Hepatic stellate cell (primary cell): Measurements from ENCODE around the gene THADA.
A peak's percentile ranks its signal among the peaks of the same experiment; 100 is the strongest.
"Not testable (repeated sequence)": the region's sequence is repeated elsewhere in the genome, so short reads cannot be mapped to it uniquely, and the experiment has no call there.

Source experiments
- DNase-seq: peaks from one replicate; pipeline ENCODE4 v3.0.0; 2011; ENCODE audit warnings: low spot score

The THADA gene

DNA sequence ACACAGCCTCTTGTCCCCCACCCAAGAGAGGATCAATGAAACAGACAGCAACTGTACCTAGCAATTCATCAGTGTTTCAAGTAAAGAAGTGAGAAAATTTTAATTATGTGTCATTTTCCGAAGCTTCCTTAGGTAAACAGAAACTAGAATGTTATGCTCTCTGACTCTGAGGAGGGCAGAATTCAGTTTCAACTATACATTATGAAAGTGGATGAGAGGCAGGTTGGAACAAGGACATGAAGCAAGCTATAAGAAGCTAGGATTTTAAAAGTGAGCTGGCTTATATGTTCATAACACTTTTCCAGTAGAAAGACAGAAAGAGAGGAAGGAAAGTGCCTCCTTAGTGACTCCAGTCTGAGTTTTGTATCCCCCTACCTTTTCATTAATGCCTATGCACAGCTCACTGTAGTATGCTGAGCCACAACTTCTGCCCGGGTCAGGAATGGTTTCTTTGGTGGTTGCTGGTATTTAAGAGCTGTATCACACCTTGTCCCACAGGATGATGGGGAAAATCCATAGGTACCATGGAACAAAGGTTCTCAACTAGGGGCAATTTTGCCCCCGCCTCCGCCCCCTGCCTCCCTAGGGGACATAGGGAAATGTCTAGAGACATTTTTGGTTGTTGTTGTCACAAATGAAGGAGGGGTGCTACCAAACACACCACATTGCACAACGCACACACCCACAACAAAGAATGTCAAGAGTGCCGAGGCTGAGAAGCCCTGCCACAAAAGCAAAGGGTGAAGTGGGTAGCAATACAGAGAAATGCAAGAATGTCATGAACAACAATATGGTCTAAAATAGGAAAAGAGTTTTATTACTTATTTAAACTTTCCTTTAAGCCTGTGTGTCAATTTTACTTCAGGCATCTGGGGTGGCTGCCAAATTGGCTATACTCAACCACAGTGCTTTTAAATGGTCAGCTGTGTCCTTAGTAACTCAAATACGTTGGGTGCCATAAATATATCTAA, 208.5 kb downstream of the THADA start:
- DNase-seq, result no peak

DNA sequence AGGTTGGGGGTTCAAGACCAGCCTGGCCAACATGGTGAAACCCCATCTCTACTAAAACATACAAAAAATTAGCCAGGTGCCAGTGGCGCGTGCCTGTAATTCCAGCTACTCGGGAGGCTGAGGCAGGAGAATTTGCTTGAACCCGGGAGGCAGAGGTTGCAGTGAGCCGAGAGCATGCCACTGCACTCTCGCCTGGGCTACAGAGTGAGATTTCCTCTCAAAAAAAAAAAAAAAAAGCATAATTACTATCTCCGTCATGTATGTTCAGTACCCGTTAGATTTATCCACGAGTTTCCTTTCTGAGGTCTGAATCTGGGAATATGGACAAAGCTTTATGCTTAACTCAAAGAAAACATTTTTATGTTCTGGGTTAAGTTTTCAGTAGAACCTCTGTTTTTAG, 209.2 kb downstream of the THADA start:
- not testable (repeated sequence) for DNase-seq

DNA sequence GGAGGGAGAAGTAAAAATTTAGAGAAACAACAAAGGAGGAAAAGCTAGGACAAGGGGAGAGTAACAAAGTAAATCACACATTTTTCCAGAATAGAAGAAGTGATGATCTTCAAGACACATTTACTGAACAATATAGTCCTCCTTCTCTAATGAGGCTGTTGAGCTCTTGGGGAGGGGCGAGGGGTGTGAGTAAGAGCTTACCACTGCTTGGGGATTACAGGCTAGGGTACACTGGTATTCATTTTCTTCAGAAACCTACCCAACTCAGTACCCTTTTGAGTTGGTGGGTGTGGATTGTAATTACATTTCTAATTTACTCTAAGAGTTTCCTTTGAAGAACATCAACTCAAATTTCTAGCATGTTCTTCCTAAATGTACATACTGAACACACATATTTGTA, 211.7 kb downstream of the THADA start:
- no peak for DNase-seq

DNA sequence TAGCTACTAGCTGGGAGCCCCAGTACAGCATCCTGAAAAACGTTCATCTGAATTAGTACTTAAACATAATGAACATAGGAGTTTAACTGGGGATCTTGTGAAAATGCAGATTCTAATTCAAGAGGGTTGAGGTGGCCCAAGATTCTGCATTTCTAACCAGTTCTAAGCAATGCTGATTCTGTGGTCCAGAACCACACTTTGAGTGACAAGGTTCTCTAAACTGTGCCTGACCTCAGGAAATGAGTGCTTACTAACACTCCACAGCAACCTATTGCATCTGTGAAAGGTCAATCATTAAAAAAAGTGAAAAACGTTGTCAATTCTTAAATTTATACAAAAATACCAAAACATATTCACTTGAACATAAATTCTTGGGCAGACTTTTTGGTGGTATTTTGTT, 212.3 kb downstream of the THADA start:
- DNase-seq, result no peak

DNA sequence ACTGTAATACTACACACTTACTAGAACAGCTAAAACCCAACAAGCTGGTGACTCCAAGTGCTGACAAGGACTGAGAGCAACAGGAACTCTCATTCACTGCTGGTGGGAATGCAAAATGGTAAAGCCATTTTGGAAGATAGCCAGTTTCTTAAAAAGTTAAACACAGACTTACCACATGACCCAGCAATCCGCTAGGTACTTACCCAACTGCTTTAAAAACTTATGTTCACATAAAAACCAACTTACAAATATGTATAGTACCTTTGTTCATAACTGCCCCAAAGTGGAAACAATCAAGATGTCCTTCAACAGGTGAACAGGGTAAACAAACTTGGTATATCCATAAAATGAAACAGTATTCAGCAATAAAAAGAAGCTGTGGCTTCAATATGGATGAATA, 216.3 kb downstream of the THADA start:
- DNase-seq, result no peak

DNA sequence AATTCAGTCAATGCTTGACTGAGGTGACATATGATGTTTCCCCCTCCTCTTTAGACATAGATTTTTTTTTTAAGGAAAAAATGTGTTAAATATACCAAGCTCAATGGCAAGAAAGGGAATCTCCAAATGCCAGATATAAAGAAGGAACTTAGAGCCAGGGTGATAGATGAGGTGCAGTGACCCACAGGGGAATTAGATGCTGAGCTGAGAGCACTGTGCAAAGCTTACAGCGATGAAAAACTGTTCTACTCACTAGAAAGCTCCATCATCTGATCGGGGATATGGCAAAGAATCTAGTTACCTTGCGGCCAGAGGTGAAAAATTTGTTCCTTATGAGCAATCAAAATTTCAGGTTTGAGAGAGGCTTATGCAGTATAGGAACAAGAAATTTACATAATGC, 218.5 kb downstream of the THADA start:
- no peak for DNase-seq

DNA sequence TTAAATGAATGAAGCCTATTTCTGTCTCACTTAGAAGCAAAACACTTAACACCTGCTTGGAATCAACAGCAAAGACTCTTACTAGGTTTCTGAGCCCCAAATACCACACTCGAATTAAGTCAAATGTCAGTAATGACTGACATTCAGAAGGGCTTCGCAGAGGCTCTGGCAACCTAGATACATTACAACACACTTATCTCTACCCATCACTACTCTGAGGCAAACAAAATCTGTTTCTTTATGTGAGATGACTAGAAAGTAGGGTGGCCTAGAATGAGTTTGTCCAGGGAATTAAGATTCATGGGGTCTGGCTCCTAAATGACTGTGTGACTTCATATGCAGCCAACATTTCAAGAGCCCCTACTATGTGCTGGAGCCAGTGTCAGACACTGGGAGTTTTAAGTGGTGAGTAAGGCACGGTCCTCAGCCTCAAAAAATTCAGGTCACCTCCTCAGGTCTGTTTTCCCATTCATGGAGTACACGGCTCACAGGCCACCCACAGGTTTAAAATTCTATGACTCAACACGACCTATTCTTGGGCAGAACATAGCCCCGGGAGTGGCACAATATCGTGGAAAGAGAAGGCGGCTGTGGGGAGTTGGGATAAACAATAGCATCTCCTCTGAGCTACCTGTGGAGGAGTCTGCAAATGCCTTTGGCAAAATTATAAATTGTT, 219.2 kb downstream of the THADA start:
- DNase-seq, result no peak

DNA sequence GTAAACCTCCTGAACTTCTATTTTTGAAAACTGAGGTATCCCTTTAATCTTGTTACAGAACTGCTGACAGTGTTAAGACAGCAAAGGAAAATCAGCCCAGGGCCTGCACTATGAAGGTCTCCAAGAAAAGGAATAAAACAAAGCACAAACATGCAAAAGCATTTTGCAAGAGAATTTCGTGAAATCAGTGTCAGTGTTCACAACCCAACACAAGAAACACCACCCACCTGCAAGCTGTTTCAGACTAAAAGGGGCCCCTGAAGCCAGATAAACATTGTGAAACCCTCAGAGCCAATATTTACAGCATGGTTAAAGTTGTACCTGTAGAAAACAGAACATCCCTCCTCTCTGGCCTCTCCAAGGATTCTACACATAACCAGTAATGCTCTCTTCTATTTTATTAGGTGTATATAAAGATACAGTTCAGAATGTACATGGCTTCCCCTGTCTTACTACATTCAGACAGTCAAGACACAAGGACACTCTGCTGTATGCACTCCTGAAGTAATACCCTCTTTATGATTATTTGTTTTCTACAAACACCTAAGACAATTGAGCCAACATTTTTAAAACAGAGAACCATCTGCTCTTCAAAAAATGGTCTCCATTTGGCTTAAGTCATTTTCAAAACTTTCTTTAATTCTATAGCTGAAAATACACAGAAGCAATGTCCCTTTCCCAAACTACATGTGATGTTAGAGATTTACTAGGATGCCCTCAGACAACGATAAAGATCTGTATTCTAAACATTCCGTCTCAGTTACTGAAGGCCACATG, 219.9 kb downstream of the THADA start:
- DNase-seq, result no peak

DNA sequence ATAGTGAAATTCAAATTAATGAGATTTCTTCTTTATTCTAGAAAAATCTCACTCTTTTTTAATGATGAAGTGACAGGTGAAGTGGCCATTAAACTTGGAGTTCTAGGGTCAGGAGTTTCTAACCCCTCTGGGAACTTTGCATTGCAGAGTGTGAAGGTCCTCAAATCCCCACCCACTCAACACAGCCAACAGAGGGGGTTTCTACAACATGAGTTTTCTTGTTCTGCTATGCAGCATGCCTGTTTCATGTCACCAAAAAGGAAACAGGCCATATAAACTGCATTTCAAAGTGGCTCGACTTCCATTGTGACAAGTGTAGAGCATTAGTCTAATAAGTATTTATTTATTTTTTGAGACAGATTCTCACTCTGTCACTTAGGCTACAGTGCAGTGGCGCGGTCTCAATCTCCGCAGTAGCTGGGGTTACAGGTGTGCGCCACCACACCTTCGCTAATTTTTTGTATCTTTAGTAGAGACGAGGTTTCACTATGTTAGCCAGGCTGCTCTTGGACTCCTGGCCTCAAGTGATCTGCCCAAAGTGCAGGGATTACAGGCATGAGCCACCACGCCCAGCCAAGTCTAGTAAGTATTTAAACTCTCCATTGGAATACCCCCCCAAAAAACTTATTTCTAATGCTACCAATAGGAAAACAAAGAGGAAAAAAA, 223.3 kb downstream of the THADA start:
- DNase-seq, result no peak

DNA sequence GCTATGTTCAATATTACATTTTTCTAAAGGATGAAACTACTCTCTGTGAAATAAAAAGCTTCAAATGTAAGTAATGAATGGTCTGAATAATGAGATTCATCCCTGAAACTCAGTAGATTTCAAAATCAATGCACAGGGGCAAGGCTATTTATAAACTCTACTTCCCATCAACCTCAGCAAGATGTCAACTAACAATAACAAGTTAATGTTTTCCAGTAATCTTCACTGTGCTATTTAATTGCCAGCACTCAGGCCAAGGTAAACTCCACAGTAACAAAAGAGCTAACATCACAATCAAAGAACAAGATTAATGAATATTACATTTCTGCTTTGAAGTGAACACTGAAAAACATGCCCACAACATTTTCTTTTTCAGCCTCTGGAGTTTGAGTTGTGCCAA, 225.1 kb downstream of the THADA start:
- no peak for DNase-seq

DNA sequence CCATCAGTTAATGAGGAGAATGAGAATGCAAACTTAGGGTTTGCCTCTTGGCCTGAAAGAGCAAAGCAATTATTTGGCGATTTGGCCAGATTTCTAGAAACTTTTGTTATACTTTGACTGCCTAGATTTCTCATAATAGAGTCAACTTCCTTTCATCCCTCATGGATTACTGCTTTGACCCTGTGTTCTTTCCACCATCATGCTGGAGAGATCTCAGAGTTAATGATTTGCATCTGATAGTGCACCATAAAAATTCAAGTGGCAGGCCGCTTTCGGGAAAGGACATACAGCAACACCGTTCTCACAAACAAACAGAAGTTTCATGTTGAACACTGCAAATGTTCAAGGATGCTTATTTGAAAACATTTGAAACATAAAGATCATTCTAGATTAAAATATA, 225.7 kb downstream of the THADA start:
- DNase-seq, result no peak

DNA sequence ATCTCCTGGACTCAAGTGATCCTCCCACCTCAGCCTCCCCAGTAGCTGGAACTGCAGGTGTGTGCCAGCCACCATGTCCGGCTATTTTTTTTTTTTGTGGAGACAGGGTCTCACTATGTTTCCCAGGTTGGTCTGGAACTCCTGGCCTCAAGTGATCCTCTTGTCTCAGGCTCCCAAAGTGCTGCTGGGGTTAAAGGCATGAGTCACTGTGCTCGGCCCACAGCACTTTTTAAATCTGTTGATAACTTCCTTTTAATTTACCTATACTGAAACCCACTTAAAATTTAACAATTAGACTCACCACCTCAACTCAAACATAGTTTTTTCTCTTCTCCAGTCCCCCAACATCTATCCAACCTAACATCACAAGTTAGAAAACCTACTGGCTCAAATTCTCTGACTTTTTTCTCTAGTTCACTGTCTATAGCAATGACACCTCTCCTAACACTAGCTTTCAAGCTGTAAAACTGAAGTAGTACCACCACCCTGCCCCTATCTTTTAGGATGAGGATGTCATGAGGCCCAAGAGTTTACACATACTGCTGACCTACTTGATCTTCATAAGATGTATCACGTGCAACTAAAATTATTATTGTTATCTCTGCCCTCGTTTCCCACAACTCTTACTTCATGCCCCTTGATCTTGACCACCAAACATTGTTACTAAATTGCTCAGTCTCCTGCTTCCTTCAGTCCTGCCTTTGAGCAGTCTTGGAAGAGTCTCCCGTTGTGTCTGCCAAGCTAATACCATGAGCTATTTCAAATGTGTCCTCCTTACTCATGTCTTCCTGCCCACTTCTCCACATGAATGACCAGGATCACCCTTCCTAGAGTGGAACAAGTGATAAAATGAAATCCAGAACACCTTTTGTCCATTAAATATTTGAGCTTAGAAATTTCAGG, 227.1 kb downstream of the THADA start:
- no peak for DNase-seq

DNA sequence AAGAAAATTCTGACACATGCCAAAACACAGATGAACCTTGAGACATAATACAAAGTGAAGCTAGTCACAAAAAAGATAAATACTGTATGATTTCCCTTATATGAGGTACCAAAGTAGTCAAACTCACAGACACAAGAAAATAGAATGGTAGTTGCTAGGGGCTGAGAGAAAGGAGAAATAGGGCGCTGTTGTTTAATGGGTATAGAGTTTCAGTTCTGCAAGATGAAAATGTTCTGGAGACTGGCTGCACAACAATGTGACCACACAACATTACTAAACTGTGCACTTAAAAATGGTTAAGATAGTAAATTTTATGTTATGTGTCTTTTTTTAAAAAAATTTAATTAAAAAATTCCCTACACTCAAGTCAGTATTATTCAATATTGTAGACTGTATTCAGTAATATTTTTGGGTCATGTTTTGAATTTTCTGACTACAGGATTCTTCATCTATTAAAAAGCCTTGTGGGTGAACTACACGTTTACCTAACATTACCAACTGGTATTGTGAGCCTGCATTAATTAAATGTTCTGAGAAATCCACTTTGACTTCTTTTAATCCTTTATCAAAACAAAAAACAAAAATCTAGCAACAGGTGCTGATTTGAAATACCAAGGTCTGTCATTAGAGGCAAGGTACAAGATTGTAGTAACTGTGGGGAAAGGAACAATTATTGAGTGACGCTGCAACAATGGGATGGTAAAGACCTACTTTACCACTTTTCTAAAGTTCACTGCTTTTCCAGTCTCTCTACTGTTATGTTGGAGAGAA, 228.6 kb downstream of the THADA start:
- DNase-seq, result no peak

DNA sequence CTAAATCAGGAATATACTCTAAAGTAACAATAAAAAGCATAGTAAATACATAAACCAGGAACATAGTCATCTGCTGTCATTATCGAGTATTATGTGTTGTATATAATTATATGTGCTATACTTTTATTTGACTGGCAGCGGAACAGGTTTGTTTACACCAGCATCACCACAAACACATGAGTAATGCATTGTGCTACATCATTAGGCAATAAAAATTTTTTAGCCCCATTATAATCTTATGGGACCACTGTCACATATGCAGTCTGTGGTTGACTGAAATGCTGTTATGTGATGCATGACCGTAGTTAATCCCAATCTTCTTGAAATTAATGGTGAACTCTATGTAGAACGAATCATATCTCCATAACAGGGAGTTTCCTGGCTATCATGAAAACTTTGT, 232.7 kb downstream of the THADA start:
- no peak for DNase-seq

DNA sequence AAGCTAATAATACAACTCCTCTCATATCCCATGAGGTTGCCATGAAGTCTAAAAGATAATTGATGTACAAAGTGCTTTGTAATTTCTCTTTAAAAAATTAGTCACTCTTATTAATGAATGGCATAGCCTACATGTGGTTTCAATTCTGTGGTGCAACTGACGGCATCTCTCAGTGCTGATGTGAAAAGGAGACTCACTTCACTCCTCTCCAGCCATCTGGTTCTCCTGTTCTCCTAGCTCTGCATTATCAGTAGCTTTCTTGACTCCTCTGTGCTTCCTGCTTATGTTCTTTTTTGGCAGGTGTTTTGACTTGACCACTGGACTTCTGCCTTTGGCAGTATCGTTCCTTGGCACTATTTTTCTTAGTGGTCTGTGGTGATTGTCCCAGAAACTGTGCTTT, 234.6 kb downstream of the THADA start:
- DNase-seq, result no peak

DNA sequence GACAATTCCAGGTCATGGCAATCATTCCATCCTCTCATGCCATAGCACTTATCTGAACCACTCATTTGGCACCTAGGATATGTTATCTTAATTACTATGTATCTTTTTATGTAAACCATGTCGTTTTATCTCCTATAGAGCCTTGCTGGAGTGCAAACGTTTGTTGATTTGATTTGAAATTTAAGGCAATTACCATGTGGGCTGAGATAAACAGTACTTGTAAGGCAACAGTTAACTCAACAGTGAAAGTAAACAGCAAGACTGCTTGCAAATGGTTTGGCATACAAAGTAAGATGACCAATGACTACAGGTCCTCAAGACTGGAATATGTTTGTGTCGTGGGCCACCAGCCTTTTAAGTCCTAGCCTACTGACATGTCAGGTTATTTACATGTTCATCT, 235.7 kb downstream of the THADA start:
- DNase-seq, result no peak

DNA sequence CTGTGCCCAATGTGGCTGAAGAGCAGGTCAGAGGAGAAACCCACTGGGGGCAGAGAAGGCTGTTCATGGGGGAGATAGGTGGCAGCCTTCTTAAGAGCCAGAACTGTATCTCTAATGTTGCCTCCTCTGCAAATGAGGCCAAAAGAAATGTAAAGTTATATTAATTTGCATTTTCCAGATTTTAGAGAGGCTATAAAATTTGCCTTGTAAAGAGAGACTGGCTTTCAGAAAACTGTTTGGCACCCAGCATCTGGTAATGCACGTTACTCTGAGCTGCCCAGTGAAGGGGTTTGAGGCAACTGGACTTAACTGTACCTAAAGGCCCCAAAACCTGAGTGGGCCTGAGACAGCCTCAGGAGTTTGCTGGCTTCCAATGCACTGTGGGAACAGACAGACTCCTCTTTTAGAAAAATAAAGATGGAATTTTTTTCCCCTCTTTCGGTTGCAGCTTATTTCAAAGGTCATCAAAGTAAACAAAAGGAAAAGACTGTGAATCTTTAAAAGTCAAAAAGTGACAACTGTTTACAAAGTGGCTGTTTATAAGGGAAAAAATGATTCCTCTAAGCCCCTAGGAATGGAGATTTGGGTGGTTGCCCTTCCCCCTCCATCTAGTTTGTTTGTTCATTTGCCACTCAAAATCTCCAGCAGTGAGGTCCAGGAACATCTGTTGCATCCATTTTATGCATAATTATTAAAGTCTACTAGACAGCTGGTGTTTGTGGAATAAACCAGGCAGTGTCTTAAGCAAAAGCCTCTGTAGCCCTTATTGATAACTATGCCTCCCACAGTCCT, 237.2 kb downstream of the THADA start:
- DNase-seq, result no peak

DNA sequence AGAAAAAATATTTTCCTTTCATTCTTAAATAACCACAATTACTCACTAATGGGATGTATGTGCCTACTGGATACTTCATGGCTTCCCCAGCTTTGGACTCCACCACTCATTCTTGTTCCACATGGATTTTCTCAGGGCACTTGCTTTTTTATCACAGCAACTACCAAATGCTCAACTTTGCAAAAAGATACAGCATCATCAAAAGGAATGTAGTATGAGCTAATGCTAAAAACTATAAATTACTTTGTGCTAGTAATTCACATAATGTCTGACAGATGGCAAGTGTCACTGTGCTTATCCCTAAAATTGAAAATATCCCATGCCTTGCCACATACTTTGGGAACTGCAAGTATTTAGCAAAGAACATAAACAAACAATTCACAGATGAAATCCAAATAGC, 239.1 kb downstream of the THADA start:
- DNase-seq, result peak; percentile 49

DNA sequence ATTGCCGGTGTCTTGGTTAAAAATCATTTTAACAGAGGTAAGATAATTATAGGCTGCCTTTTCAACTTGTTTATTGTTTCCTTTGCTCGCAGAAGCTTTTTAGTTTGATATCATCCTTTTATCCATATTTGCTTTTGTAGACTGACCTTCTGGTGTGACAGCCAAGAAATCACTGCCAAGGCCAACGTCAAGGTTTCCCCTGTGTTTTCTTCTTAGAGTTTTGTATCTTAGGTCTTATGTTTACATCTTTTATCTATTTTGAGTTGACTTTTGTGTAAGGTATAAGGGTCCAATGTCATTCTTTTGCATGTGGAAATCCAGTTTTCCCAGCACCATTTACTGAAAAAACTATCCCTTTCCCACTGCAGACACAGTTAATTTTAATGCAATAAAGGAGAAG, 240.4 kb downstream of the THADA start:
- DNase-seq, result no peak

DNA sequence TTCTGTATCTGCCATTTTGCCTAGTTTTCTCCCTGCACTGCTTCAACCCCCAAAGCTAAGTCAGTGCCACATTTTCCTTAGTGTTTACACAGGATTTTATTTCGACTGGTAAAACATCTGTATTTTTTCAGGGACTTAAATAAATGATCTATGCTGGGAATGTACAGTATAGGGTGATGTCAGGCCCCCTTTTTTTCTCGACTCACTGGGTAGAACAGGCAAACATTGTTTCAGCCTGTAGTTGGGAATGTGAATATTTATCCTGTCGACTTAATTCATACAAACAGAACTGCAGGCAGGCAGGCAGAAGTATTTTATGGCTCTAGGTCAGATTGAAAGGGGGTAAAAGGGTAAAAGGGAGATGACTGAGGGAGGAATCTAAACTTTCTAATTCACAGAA, 245.9 kb downstream of the THADA start:
- no peak for DNase-seq
